Measurements from ENCODE around the gene TOR2A. TPM values are rescaled to one million over a fixed set of nuclear protein-coding genes. Genes with fewer than 3 reads are reported as not detected.
A peak's percentile ranks its signal among the peaks of the same experiment; 100 is the strongest.

Gene TOR2A
- total and polyA plus RNA-seq, 9 of the 15 experiments (the other 6 are each of a cell fraction or from before 2014, with no cell fraction given), result 0.80 to 25.9 (median 11.1) TPM

GRCh38 chr9:127708952-127709587 is 26.0 kb downstream of the TOR2A start:
- Histone ChIP-seq H3K4me2 (ENCODE audit: insufficient read depth, low read length) (no peak overlapping the region), H4K20me1 (replicated peaks; ENCODE audit: control insufficient read depth, insufficient read depth, low read length) (no peaks in the 10 kb centered on the region), H2AFZ (ENCODE audit: low read depth, low read length) (no peak overlapping the region), H3K79me2 (ENCODE audit: control insufficient read depth, insufficient read depth, low read length) (no peaks in the 10 kb centered on the region), H3K9ac (ENCODE audit: insufficient read depth in 1 of 2, low read depth in 2 of 2, low read length in 2 of 2) (no peak overlapping the region), H3K4me1 (replicated peaks in 1 of 2; ENCODE audit: control insufficient read depth in 2 of 2, insufficient read depth in 2 of 2, low read length in 2 of 2) (peaks cover 0 to 47% of the 10 kb centered on the region in 2 experiments; a peak in 2 of 5 replicates), H3K27me3 (ENCODE audit: control insufficient read depth in 2 of 2, insufficient read depth in 2 of 2, low read length in 2 of 2) (no peaks in the 10 kb centered on the region), H3K4me3 (no peak overlapping the region), H3K36me3 (ENCODE audit: control insufficient read depth, insufficient read depth, low read length) (no peaks in the 10 kb centered on the region), H3K27ac (ENCODE audit: extremely low read depth, low read depth, low read length) (no peak overlapping the region), H3K9me3 (replicated peaks; ENCODE audit: control insufficient read depth, insufficient read depth, low read depth, low read length) (0 out of 2 replicates have a peak, but pooled peaks cover 4% of the 10 kb centered on the region), H3K9me1 (ENCODE audit: control insufficient read depth, insufficient read depth, low read length) (no peaks in the 10 kb centered on the region)
- FAIRE-seq, result no peak
- 90% methylated on average over 8 of the region's 8 CpGs for WGBS (ENCODE audit: insufficient coverage, low coverage, missing lambda C conversion rate)
- no peak for ATAC-seq
- in situ Hi-C loops (cut with MboI), result no loop called here
- intact Hi-C loops (cut with micrococcal nuclease), result no loop called here
- no TSS peak for BruUV-seq (replicated peaks)
- ChIA-PET CTCF (ENCODE audit: low intra/inter-chr PET ratio) (no interaction called here), POLR2A (interaction anchor here (0.7 to 1.2 kb wide), 2 partner anchors 12 to 26 kb away, joined by 3 read pairs; partner anchors contain the start of gene TOR2A)
- DNase-seq (ENCODE audit: extremely low read depth in 1 of 4, low spot score in 3 of 4), result no peak
- TF ChIP-seq ZNF316 (IDR thresholded peaks at IDR 0.05), result peak; percentile 85
- peak; percentile 66 for TF ChIP-seq TRIM28 (IDR thresholded peaks at IDR 0.05)
- 0 out of 2 replicates have a peak, but pooled peaks have one; percentile 20 for TF ChIP-seq ATF7 (IDR thresholded peaks at IDR 0.05)
- peak; percentile 65 for TF ChIP-seq BCOR (IDR thresholded peaks at IDR 0.05)
- no peak for TF ChIP-seq ZKSCAN8 (CRISPR knock-in tag; IDR thresholded peaks at IDR 0.05)
- TF ChIP-seq TRIM24 (IDR thresholded peaks at IDR 0.05), result peak in 1 of 2 experiments; percentile 42; a peak in 1 of 4 replicates
- peak in 1 of 2 experiments; percentile 53; a peak in 1 of 3 replicates for TF ChIP-seq CBX3 (IDR thresholded peaks at IDR 0.05; ENCODE audit: borderline replicate concordance in 1 of 2, low read length in 2 of 2)
- no peak for TF ChIP-seq HDGF (IDR thresholded peaks at IDR 0.05)
- no peak for TF ChIP-seq E2F8 (IDR thresholded peaks at IDR 0.05; ENCODE audit: low read depth, partially characterized antibody)
- peak; percentile 52; the same call in 1 of the 2 replicates for TF ChIP-seq ADNP (tag; IDR thresholded peaks at IDR 0.05)
- no peak for TF ChIP-seq SMARCE1 (IDR thresholded peaks at IDR 0.05)
- TF ChIP-seq ZNF140 (CRISPR knock-in tag; IDR thresholded peaks at IDR 0.05), result no peak
- peak; percentile 58; the same call in 1 of the 2 replicates for TF ChIP-seq ZBTB33 (CRISPR knock-in tag; IDR thresholded peaks at IDR 0.05)
- peak in 1 of 2 experiments; percentile 17; a peak in 1 of 4 replicates for TF ChIP-seq KDM1A (IDR thresholded peaks at IDR 0.05)
